ELF-1 (cell line): ENCODE results near the gene CASP3.
A peak's percentile ranks its signal among the peaks of the same experiment; 100 is the strongest.

ENCODE experiments used
- DNase-seq: peaks from one replicate; pipeline ENCODE4 v3.0.0-alpha.2; 2016; ENCODE audit warnings: low read depth, low spot score

Gene CASP3

GRCh38 chr4:184649026-184649970, at the start of gene CASP3, which contains the start of gene PRIMPOL:
Gene CASP3 (minus strand): TSS chr4:184649447. CDS start chr4:184638453, 10,994 bp downstream.
Gene PRIMPOL (plus strand): TSS chr4:184649738. CDS start chr4:184657141, 7,403 bp downstream.
- DNase-seq, result peak; percentile 90

GRCh38 chr4:184697956-184698355, 48.7 kb upstream of the CASP3 start:
- no peak for DNase-seq

- DNase-seq, result no peak
Measured at GRCh38 chr4:184695178-184695896, 46.1 kb upstream of the CASP3 start.

- DNase-seq, result no peak
Measured at GRCh38 chr4:184694412-184694956, 45.2 kb upstream of the CASP3 start.

GRCh38 chr4:184693056-184693455, 43.8 kb upstream of the CASP3 start:
- DNase-seq, result no peak

- no peak for DNase-seq
Measured at GRCh38 chr4:184689681-184690080, 40.4 kb upstream of the CASP3 start.

GRCh38 chr4:184688447-184688846, 39.2 kb upstream of the CASP3 start:
- DNase-seq, result peak; percentile 41

GRCh38 chr4:184688005-184688404, 38.8 kb upstream of the CASP3 start:
- DNase-seq, result no peak

- no peak for DNase-seq
Measured at GRCh38 chr4:184684491-184685189, 35.4 kb upstream of the CASP3 start.

- DNase-seq, result no peak
Measured at GRCh38 chr4:184681916-184682315, 32.7 kb upstream of the CASP3 start.

- DNase-seq, result no peak
Measured at GRCh38 chr4:184680698-184681097, 31.5 kb upstream of the CASP3 start.

GRCh38 chr4:184675821-184676492, 26.7 kb upstream of the CASP3 start:
- no peak for DNase-seq

- DNase-seq, result no peak
Measured at GRCh38 chr4:184675018-184675417, 25.8 kb upstream of the CASP3 start.

- no peak for DNase-seq
Measured at GRCh38 chr4:184674011-184674410, 24.8 kb upstream of the CASP3 start.

- no peak for DNase-seq
Measured at GRCh38 chr4:184672741-184673140, 23.5 kb upstream of the CASP3 start.

- no peak for DNase-seq
Measured at GRCh38 chr4:184671101-184671500, 21.9 kb upstream of the CASP3 start.

GRCh38 chr4:184669251-184669650, 20.0 kb upstream of the CASP3 start:
- no peak for DNase-seq

- no peak for DNase-seq
Measured at GRCh38 chr4:184668511-184669114, 19.4 kb upstream of the CASP3 start.

GRCh38 chr4:184668096-184668495, 18.8 kb upstream of the CASP3 start:
- no peak for DNase-seq

- no peak for DNase-seq
Measured at GRCh38 chr4:184666670-184667069, 17.4 kb upstream of the CASP3 start.
